ENCODE measurements around the gene MMP21.

DNA sequence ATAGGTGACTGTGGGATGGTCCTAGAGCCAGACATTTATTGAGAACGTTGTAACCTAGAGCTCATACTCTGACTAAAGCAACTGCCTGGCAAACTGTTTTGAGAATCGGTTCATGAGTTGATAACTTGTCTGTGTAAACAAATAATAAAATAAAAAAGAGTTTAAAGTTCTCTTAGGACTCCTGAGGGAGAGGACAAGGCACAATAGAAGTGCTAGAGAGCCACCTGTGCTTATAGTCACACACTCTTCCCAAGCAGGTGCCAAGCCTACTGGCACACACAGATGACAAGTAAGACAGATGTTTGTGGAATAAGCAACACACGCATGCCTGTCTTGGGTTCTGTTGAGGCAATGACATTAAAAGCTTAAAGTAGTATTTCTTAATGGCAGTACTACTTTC, 48.2 kb downstream of the MMP21 start:
- TF ChIP-seq, protein P1, sequence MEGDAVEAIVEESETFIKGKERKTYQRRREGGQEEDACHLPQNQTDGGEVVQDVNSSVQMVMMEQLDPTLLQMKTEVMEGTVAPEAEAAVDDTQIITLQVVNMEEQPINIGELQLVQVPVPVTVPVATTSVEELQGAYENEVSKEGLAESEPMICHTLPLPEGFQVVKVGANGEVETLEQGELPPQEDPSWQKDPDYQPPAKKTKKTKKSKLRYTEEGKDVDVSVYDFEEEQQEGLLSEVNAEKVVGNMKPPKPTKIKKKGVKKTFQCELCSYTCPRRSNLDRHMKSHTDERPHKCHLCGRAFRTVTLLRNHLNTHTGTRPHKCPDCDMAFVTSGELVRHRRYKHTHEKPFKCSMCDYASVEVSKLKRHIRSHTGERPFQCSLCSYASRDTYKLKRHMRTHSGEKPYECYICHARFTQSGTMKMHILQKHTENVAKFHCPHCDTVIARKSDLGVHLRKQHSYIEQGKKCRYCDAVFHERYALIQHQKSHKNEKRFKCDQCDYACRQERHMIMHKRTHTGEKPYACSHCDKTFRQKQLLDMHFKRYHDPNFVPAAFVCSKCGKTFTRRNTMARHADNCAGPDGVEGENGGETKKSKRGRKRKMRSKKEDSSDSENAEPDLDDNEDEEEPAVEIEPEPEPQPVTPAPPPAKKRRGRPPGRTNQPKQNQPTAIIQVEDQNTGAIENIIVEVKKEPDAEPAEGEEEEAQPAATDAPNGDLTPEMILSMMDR (conservative IDR thresholded peaks at IDR 0.05 in 1 of 2, IDR thresholded peaks at IDR 0.05 in 1 of 2; ENCODE audit: extremely low read depth in 1 of 2, insufficient read depth in 1 of 2, low read depth in 1 of 2, low read length in 2 of 2) = no peak
- TF ChIP-seq EZH2 (IDR thresholded peaks at IDR 0.05; ENCODE audit: borderline replicate concordance, low read length) = no peak

Measured in mammary epithelial cell (primary cell).